SJSA1 (cell line): ENCODE measurements around the gene DEGS2. TPM values are rescaled to one million over a fixed set of nuclear protein-coding genes. Genes with fewer than 3 reads are reported as not detected.
"Not testable (repeated sequence)": the region's sequence is repeated elsewhere in the genome, so short reads cannot be mapped to it uniquely, and the experiment has no call there.

ENCODE experiments used
- DNase-seq, 2 experiments: peaks; one replicate each; pipeline ENCODE4 v3.0.0-alpha.2; 2015 to 2020; ENCODE audit warnings: low spot score in 2 of 2, low read depth in 1 of 2
- H3K27ac ChIP-seq: fragments of 250-450 bp; sonication (Bioruptor Pico); 2 replicates; pipeline ENCODE4 v1.5.1; 2020; ENCODE audit warnings: mild to moderate bottlenecking, moderate library complexity
- H3K27me3 ChIP-seq: fragments of 250-450 bp; sonication (Bioruptor Pico); replicated peaks from 2 replicates; pipeline ENCODE4 v1.5.1; 2020; ENCODE audit warnings: mild to moderate bottlenecking, moderate library complexity
- H3K36me3 ChIP-seq: fragments of 250-450 bp; sonication (Bioruptor Pico); 2 replicates; pipeline ENCODE4 v1.5.1; 2020; ENCODE audit warnings: mild to moderate bottlenecking
- H3K4me1 ChIP-seq: fragments of 250-450 bp; sonication (Bioruptor Pico); replicated peaks from 2 replicates; pipeline ENCODE4 v1.6.1; 2021; ENCODE audit warnings: mild to moderate bottlenecking
- H3K4me3 ChIP-seq: fragments of 250-450 bp; sonication (Bioruptor Pico); 2 replicates; pipeline ENCODE4 v1.5.1; 2020; ENCODE audit warnings: mild to moderate bottlenecking
- H3K9me3 ChIP-seq: fragments of 250-450 bp; sonication (Bioruptor Pico); replicated peaks from 2 replicates; pipeline ENCODE4 v1.5.1; 2020; ENCODE audit warnings: mild to moderate bottlenecking
- total RNA-seq: library from RNA; depleted of rRNA; stranded (reverse); fragments of >200 nt; shearing (Covaris generic); gene quantifications from 2 replicates; pipeline ENCODE4 v1.2.3, GENCODE V29; 2014

DEGS2 gene
- total RNA-seq, 1 experiment from 2014 or later, result not detected

GRCh38 chr14:100192250-100192671 is 32.8 kb upstream of the DEGS2 start:
- H3K27ac ChIP-seq, result peak overlapping the region; percentile 68

GRCh38 chr14:100191584-100192249 is 32.3 kb upstream of the DEGS2 start:
- Histone ChIP-seq H3K9me3 (no peaks in the 10 kb centered on the region), H3K27ac (no peak overlapping the region), H3K4me1 (peaks cover 14% of the 10 kb centered on the region), H3K27me3 (no peaks in the 10 kb centered on the region), H3K36me3 (no peaks in the 10 kb centered on the region), H3K4me3 (no peak overlapping the region)
- DNase-seq, result no peak

More at GRCh38 chr14:100192250-100192671, 32.8 kb upstream of the DEGS2 start:
- DNase-seq, result peak in 1 of 2 experiments; percentile 5
- no peaks in the 10 kb centered on the region for H3K27me3 ChIP-seq
- no peaks in the 10 kb centered on the region for H3K36me3 ChIP-seq
- no peaks in the 10 kb centered on the region for H3K9me3 ChIP-seq
- H3K4me1 ChIP-seq, result peaks cover 14% of the 10 kb centered on the region
- peak overlapping the region; percentile 27 for H3K4me3 ChIP-seq

- Histone ChIP-seq H3K4me3 (no peak overlapping the region), H3K36me3 (no peaks in the 10 kb centered on the region), H3K4me1 (peaks cover 14% of the 10 kb centered on the region), H3K27me3 (no peaks in the 10 kb centered on the region), H3K9me3 (no peaks in the 10 kb centered on the region), H3K27ac (no peak overlapping the region)
- DNase-seq, result no peak
Observed at GRCh38 chr14:100190126-100190525, 30.7 kb upstream of the DEGS2 start.

GRCh38 chr14:100188392-100189030 is 29.1 kb upstream of the DEGS2 start:
- Histone ChIP-seq H3K9me3 (no peaks in the 10 kb centered on the region), H3K36me3 (no peaks in the 10 kb centered on the region), H3K27me3 (no peaks in the 10 kb centered on the region), H3K4me3 (no peak overlapping the region), H3K27ac (no peak overlapping the region), H3K4me1 (peaks cover 13% of the 10 kb centered on the region)
- no peak for DNase-seq

- Histone ChIP-seq H3K4me3 (no peak overlapping the region), H3K4me1 (peaks cover 3% of the 10 kb centered on the region), H3K27ac (no peak overlapping the region), H3K9me3 (no peaks in the 10 kb centered on the region), H3K36me3 (no peaks in the 10 kb centered on the region), H3K27me3 (no peaks in the 10 kb centered on the region)
- no peak for DNase-seq
Observed at GRCh38 chr14:100187247-100187833, 27.9 kb upstream of the DEGS2 start.

- not testable (repeated sequence) for H3K36me3 ChIP-seq, H3K4me3 ChIP-seq, DNase-seq, H3K9me3 ChIP-seq, H3K4me1 ChIP-seq, H3K27ac ChIP-seq, H3K27me3 ChIP-seq
Observed at GRCh38 chr14:100181876-100182551, 22.6 kb upstream of the DEGS2 start.

GRCh38 chr14:100180671-100181070 is 21.2 kb upstream of the DEGS2 start:
- DNase-seq, H3K27ac ChIP-seq, H3K4me1 ChIP-seq, H3K27me3 ChIP-seq, H3K4me3 ChIP-seq, H3K36me3 ChIP-seq, H3K9me3 ChIP-seq: not testable (repeated sequence)

GRCh38 chr14:100178691-100179090 is 19.2 kb upstream of the DEGS2 start:
- no peak overlapping the region for H3K27ac ChIP-seq
- no peaks in the 10 kb centered on the region for H3K9me3 ChIP-seq
- H3K4me1 ChIP-seq, result no peaks in the 10 kb centered on the region
- no peak overlapping the region for H3K4me3 ChIP-seq
- no peak for DNase-seq
- H3K27me3 ChIP-seq, result no peaks in the 10 kb centered on the region
- no peaks in the 10 kb centered on the region for H3K36me3 ChIP-seq

GRCh38 chr14:100176811-100177327 is 17.4 kb upstream of the DEGS2 start:
- Histone ChIP-seq H3K27ac (no peak overlapping the region), H3K4me3 (no peak overlapping the region), H3K9me3 (no peaks in the 10 kb centered on the region), H3K36me3 (no peaks in the 10 kb centered on the region), H3K27me3 (no peaks in the 10 kb centered on the region), H3K4me1 (no peaks in the 10 kb centered on the region)
- no peak for DNase-seq

GRCh38 chr14:100173353-100173752 is 13.9 kb upstream of the DEGS2 start:
- H3K36me3 ChIP-seq, result no peaks in the 10 kb centered on the region
- no peaks in the 10 kb centered on the region for H3K4me1 ChIP-seq
- H3K27ac ChIP-seq, result no peak overlapping the region
- H3K9me3 ChIP-seq, result no peaks in the 10 kb centered on the region
- no peak for DNase-seq
- no peaks in the 10 kb centered on the region for H3K27me3 ChIP-seq
- no peak overlapping the region for H3K4me3 ChIP-seq

GRCh38 chr14:100172811-100173210 is 13.4 kb upstream of the DEGS2 start:
- Histone ChIP-seq H3K4me1 (no peaks in the 10 kb centered on the region), H3K9me3 (no peaks in the 10 kb centered on the region), H3K27ac (no peak overlapping the region), H3K27me3 (no peaks in the 10 kb centered on the region), H3K36me3 (no peaks in the 10 kb centered on the region), H3K4me3 (no peak overlapping the region)
- DNase-seq, result no peak

GRCh38 chr14:100170880-100171279 is 11.4 kb upstream of the DEGS2 start:
- no peak for DNase-seq
- H3K27ac ChIP-seq, result no peak overlapping the region
- no peaks in the 10 kb centered on the region for H3K9me3 ChIP-seq

GRCh38 chr14:100168506-100168905 is 9.1 kb upstream of the DEGS2 start:
- Histone ChIP-seq H3K9me3 (no peaks in the 10 kb centered on the region), H3K4me3 (no peak overlapping the region), H3K36me3 (no peaks in the 10 kb centered on the region), H3K27ac (no peak overlapping the region), H3K27me3 (no peaks in the 10 kb centered on the region), H3K4me1 (0 out of 2 replicates have a peak, but pooled peaks cover 3% of the 10 kb centered on the region)
- no peak for DNase-seq

More at GRCh38 chr14:100170880-100171279, 11.4 kb upstream of the DEGS2 start:
- H3K27me3 ChIP-seq, result no peaks in the 10 kb centered on the region
- no peak overlapping the region for H3K4me3 ChIP-seq
- no peaks in the 10 kb centered on the region for H3K36me3 ChIP-seq
- 0 out of 2 replicates have a peak, but pooled peaks cover 3% of the 10 kb centered on the region for H3K4me1 ChIP-seq
